ENCODE results near the gene CHD6.

Gene CHD6

DNA sequence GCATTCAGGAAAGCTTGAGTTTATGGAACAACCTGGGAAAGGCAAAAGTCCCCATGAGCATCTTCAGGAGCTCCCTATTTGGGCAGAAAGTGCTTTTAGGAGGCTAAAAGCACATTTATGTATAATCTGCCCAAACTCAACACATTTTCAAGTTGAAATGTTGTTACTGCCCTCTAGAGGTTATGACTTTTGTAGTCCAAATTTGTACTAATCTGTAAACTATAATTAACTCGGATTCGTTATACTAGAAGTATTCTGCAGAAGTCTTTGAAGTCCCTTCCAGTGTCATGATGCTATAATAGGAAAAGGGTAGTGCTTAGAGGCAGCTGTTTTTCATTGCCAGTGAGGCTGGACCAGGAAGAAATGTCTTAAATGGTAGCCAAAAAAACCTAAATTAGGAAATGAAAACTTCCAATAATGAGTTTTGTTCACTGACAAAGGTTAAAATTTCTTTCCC is 206.8 kb downstream of the CHD6 start:
- H2AFZ ChIP-seq (ENCODE audit: low read length, unreplicated experiment) = no peak overlapping the region

GRCh38 chr20:41408986-41409385 is 209.2 kb downstream of the CHD6 start:
- Histone ChIP-seq H3K79me2 (ENCODE audit: control insufficient read depth, insufficient read depth, low read length, unreplicated experiment) (no peaks in the 10 kb centered on the region), H3K27ac (ENCODE audit: low read depth, low read length) (no peak overlapping the region), H3K27me3 (ENCODE audit: insufficient read depth, low read length) (no peaks in the 10 kb centered on the region), H2AFZ (ENCODE audit: low read length, unreplicated experiment) (no peak overlapping the region), H3K4me1 (ENCODE audit: control insufficient read depth, insufficient read depth, low read length, unreplicated experiment) (no peaks in the 10 kb centered on the region), H3K36me3 (ENCODE audit: insufficient read depth, low read length) (no peaks in the 10 kb centered on the region), H3K4me3 (ENCODE audit: low read depth, low read length) (no peak overlapping the region)

More for the DNA sequence above, 206.8 kb downstream of the CHD6 start:
- Histone ChIP-seq H3K27me3 (ENCODE audit: insufficient read depth, low read length) (no peaks in the 10 kb centered on the region), H3K4me3 (ENCODE audit: low read depth, low read length) (no peak overlapping the region), H3K27ac (ENCODE audit: low read depth, low read length) (no peak overlapping the region), H3K36me3 (ENCODE audit: insufficient read depth, low read length) (peaks cover 2% of the 10 kb centered on the region; the same call in 1 of the 2 replicates), H3K79me2 (ENCODE audit: control insufficient read depth, insufficient read depth, low read length, unreplicated experiment) (no peaks in the 10 kb centered on the region), H3K4me1 (ENCODE audit: control insufficient read depth, insufficient read depth, low read length, unreplicated experiment) (no peaks in the 10 kb centered on the region)

GRCh38 chr20:41408156-41408794 is 209.9 kb downstream of the CHD6 start:
- Histone ChIP-seq H3K4me3 (ENCODE audit: low read depth, low read length) (no peak overlapping the region), H3K27me3 (ENCODE audit: insufficient read depth, low read length) (no peaks in the 10 kb centered on the region), H3K36me3 (ENCODE audit: insufficient read depth, low read length) (no peaks in the 10 kb centered on the region), H3K4me1 (ENCODE audit: control insufficient read depth, insufficient read depth, low read length, unreplicated experiment) (no peaks in the 10 kb centered on the region), H3K79me2 (ENCODE audit: control insufficient read depth, insufficient read depth, low read length, unreplicated experiment) (no peaks in the 10 kb centered on the region), H2AFZ (ENCODE audit: low read length, unreplicated experiment) (no peak overlapping the region), H3K27ac (ENCODE audit: low read depth, low read length) (no peak overlapping the region)

- Histone ChIP-seq H3K36me3 (ENCODE audit: insufficient read depth, low read length) (no peaks in the 10 kb centered on the region), H3K4me1 (ENCODE audit: control insufficient read depth, insufficient read depth, low read length, unreplicated experiment) (no peaks in the 10 kb centered on the region), H2AFZ (ENCODE audit: low read length, unreplicated experiment) (no peak overlapping the region), H3K27me3 (ENCODE audit: insufficient read depth, low read length) (no peaks in the 10 kb centered on the region), H3K4me3 (ENCODE audit: low read depth, low read length) (no peak overlapping the region), H3K27ac (ENCODE audit: low read depth, low read length) (no peak overlapping the region), H3K79me2 (ENCODE audit: control insufficient read depth, insufficient read depth, low read length, unreplicated experiment) (no peaks in the 10 kb centered on the region)
These were observed 210.6 kb downstream of the CHD6 start for GRCh38 chr20:41407607-41408006.

GRCh38 chr20:41406896-41407444 is 211.2 kb downstream of the CHD6 start:
- Histone ChIP-seq H3K27me3 (ENCODE audit: insufficient read depth, low read length) (no peaks in the 10 kb centered on the region), H3K79me2 (ENCODE audit: control insufficient read depth, insufficient read depth, low read length, unreplicated experiment) (no peaks in the 10 kb centered on the region), H3K36me3 (ENCODE audit: insufficient read depth, low read length) (no peaks in the 10 kb centered on the region), H3K4me1 (ENCODE audit: control insufficient read depth, insufficient read depth, low read length, unreplicated experiment) (no peaks in the 10 kb centered on the region), H3K27ac (ENCODE audit: low read depth, low read length) (no peak overlapping the region), H3K4me3 (ENCODE audit: low read depth, low read length) (no peak overlapping the region), H2AFZ (ENCODE audit: low read length, unreplicated experiment) (no peak overlapping the region)

DNA sequence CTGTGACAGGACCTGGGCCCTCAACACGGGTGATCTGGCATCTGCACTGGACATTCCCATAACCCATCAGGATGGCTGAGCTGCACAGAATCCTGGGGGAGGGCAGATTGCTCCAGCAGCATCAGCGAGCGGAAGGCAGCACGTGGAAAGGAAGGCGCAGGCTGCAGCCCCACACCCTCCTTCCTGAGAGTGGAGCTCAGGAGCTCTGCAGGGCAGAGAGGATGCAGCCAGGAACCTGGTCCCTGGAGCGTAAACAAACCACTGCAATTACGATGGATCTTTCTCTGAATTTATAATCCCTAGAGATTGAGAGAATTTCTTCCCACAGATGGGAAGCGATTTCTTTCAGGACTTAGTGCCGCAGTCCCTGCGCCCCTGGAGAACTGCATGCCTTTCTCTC is 211.8 kb downstream of the CHD6 start:
- Histone ChIP-seq H3K27me3 (ENCODE audit: insufficient read depth, low read length) (no peaks in the 10 kb centered on the region), H3K4me3 (ENCODE audit: low read depth, low read length) (no peak overlapping the region), H3K79me2 (ENCODE audit: control insufficient read depth, insufficient read depth, low read length, unreplicated experiment) (no peaks in the 10 kb centered on the region), H3K4me1 (ENCODE audit: control insufficient read depth, insufficient read depth, low read length, unreplicated experiment) (no peaks in the 10 kb centered on the region), H2AFZ (ENCODE audit: low read length, unreplicated experiment) (no peak overlapping the region), H3K27ac (ENCODE audit: low read depth, low read length) (no peak overlapping the region), H3K36me3 (ENCODE audit: insufficient read depth, low read length) (no peaks in the 10 kb centered on the region)

- Histone ChIP-seq H3K27ac (ENCODE audit: low read depth, low read length) (no peak overlapping the region), H3K4me3 (ENCODE audit: low read depth, low read length) (no peak overlapping the region), H2AFZ (ENCODE audit: low read length, unreplicated experiment) (no peak overlapping the region), H3K79me2 (ENCODE audit: control insufficient read depth, insufficient read depth, low read length, unreplicated experiment) (no peaks in the 10 kb centered on the region), H3K36me3 (ENCODE audit: insufficient read depth, low read length) (no peaks in the 10 kb centered on the region), H3K4me1 (ENCODE audit: control insufficient read depth, insufficient read depth, low read length, unreplicated experiment) (no peaks in the 10 kb centered on the region), H3K27me3 (ENCODE audit: insufficient read depth, low read length) (no peaks in the 10 kb centered on the region)
These were observed 212.7 kb downstream of the CHD6 start for GRCh38 chr20:41405436-41405835.

DNA sequence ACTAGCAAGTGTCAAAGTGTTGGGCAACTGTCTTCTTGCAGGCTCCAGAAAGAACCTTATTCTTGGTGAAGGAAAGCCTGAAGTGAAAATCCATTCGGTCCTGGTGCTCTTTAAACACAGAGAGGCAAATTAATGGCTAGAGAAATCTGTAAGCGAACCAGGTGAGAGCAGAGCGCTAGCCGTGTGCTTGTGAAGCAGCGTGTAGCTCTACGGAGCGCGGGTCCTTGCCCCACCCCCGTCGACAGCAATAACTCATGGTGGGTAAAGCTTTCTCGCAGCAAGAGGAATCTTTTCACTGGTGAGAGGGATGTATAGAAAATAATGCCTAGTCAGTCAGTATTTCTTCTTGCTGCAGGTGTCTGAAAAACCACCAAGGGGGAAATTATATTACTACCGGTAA is 214.6 kb downstream of the CHD6 start:
- H3K4me3 ChIP-seq (ENCODE audit: low read depth, low read length) = no peak overlapping the region
- no peaks in the 10 kb centered on the region for H3K36me3 ChIP-seq (ENCODE audit: insufficient read depth, low read length)
- no peaks in the 10 kb centered on the region for H3K4me1 ChIP-seq (ENCODE audit: control insufficient read depth, insufficient read depth, low read length, unreplicated experiment)
- no peaks in the 10 kb centered on the region for H3K27me3 ChIP-seq (ENCODE audit: insufficient read depth, low read length)
- H3K79me2 ChIP-seq (ENCODE audit: control insufficient read depth, insufficient read depth, low read length, unreplicated experiment) = no peaks in the 10 kb centered on the region
- H2AFZ ChIP-seq (ENCODE audit: low read length, unreplicated experiment) = no peak overlapping the region
- H3K27ac ChIP-seq (ENCODE audit: low read depth, low read length) = no peak overlapping the region

DNA sequence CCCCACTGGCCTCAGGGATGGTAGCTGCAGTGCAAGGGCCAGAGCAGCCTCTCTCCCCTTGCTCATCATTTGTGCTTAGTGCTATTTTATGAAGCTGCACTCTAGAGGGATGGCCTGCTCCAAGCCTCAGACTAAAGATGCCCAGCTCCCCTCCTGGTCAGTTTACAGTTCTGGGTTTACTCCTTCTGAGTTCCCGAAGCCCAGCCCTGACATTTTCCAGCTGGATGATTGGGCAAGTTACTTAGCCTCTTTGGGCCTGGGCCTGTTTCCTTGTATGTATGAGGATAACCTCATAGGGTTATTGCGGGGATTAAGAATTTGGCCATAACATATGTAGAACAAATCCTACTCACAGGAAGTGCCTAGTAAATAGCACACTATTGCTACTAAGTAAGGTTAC is 219.8 kb downstream of the CHD6 start:
- H3K4me3 ChIP-seq (ENCODE audit: low read depth, low read length) = no peak overlapping the region
- H3K36me3 ChIP-seq (ENCODE audit: insufficient read depth, low read length) = no peaks in the 10 kb centered on the region
- H3K27me3 ChIP-seq (ENCODE audit: insufficient read depth, low read length) = no peaks in the 10 kb centered on the region
- no peaks in the 10 kb centered on the region for H3K79me2 ChIP-seq (ENCODE audit: control insufficient read depth, insufficient read depth, low read length, unreplicated experiment)
- no peak overlapping the region for H2AFZ ChIP-seq (ENCODE audit: low read length, unreplicated experiment)
- H3K4me1 ChIP-seq (ENCODE audit: control insufficient read depth, insufficient read depth, low read length, unreplicated experiment) = no peaks in the 10 kb centered on the region
- no peak overlapping the region for H3K27ac ChIP-seq (ENCODE audit: low read depth, low read length)

DNA sequence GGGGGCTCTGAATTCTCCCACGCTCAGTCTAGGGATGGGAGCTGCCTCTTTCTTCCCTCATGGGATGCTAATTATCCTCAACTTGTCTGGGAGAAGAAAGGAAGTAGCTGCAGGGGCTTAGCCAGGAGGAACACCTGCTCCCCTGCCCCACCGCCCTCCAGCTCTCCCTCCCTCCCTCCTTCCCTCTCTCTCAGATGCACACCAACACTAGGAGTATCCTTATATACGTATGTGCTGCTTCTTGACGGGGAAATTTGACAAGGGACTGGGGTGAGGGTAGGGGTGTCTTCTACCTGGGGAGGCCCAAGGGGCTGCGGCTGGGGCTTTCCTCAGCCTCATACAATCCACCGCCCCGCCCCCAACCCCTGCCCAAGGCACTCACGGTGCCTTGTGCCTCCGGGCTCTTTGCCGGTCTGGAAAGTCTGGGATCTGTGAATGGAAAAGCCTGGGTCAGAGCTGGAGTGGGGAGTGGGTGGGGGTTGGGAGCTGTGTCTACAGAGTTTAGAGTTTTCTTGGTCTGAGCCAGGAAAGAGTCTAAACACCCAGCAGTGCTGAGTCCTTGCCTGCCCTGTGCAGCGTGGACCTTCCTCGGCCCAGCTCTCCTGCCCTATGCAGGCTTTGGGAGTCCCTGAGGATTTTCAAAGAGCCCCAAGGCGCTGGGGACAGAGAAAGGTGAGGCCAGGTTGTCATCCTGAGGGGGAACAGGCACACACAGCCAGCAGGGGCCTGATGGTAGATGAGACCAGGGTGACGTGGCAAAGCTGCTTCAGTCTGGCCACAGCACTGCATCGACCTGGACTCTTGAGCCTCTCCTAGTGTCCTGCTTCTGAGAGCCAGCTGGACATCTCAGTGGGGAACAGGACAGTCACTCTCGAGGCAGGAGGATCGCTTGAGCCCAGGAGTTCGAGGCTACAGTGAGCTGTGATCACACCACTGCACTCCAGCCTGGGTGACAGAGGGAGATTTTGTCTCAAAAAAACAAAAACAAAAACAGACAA is 222.2 kb downstream of the CHD6 start:
- no peaks in the 10 kb centered on the region for H3K27me3 ChIP-seq (ENCODE audit: insufficient read depth, low read length)
- no peak overlapping the region for H2AFZ ChIP-seq (ENCODE audit: low read length, unreplicated experiment)
- H3K4me1 ChIP-seq (ENCODE audit: control insufficient read depth, insufficient read depth, low read length, unreplicated experiment) = no peaks in the 10 kb centered on the region
- no peaks in the 10 kb centered on the region for H3K79me2 ChIP-seq (ENCODE audit: control insufficient read depth, insufficient read depth, low read length, unreplicated experiment)
- no peaks in the 10 kb centered on the region for H3K36me3 ChIP-seq (ENCODE audit: insufficient read depth, low read length)
- H3K4me3 ChIP-seq (ENCODE audit: low read depth, low read length) = no peak overlapping the region
- H3K27ac ChIP-seq (ENCODE audit: low read depth, low read length) = no peak overlapping the region

All from ACC112 (cell line).